HG03060 (cell line): ENCODE measurements around the gene TNFSF12.

ENCODE experiments used
- ATAC-seq: cut with Tn5 transposase; IDR thresholded peaks from one replicate; pipeline ENCODE4 v1.9.1; 2021; ENCODE audit warnings: low read depth, moderate number of reproducible peaks; ENCODE audit not compliant: unreplicated experiment

TNFSF12 gene

GRCh38 chr17:7548585-7549400 lies at the start of gene TNFSF12:
Gene TNFSF12, plus strand, starts transcription at chr17:7549058. Its CDS starts 96 bp downstream, at chr17:7549154.
- ATAC-seq, result no peak

- no peak for ATAC-seq
These were observed 49.7 kb upstream of the TNFSF12 start for GRCh38 chr17:7499161-7499560.

GRCh38 chr17:7501729-7502128 lies 47.1 kb upstream of the TNFSF12 start:
- no peak for ATAC-seq

GRCh38 chr17:7502171-7502847 lies 46.5 kb upstream of the TNFSF12 start:
- ATAC-seq, result no peak

GRCh38 chr17:7502987-7503386 lies 45.9 kb upstream of the TNFSF12 start:
- ATAC-seq, result no peak

- ATAC-seq, result no peak
These were observed 45.3 kb upstream of the TNFSF12 start for GRCh38 chr17:7503521-7503920.

- no peak for ATAC-seq
These were observed 40.7 kb upstream of the TNFSF12 start for GRCh38 chr17:7508145-7508544.

- ATAC-seq, result no peak
These were observed 40.0 kb upstream of the TNFSF12 start for GRCh38 chr17:7508846-7509245.

GRCh38 chr17:7509937-7510336 lies 38.9 kb upstream of the TNFSF12 start:
- ATAC-seq, result no peak

- ATAC-seq, result no peak
These were observed 37.8 kb upstream of the TNFSF12 start for GRCh38 chr17:7511108-7511507.

- ATAC-seq, result no peak
These were observed 36.8 kb upstream of the TNFSF12 start for GRCh38 chr17:7512105-7512504.

GRCh38 chr17:7512824-7513540 lies 35.9 kb upstream of the TNFSF12 start:
- no peak for ATAC-seq

- no peak for ATAC-seq
These were observed 34.9 kb upstream of the TNFSF12 start for GRCh38 chr17:7513850-7514419.

GRCh38 chr17:7515911-7516610 lies 32.8 kb upstream of the TNFSF12 start:
- no peak for ATAC-seq

GRCh38 chr17:7523033-7523432 lies 25.8 kb upstream of the TNFSF12 start:
- no peak for ATAC-seq

- no peak for ATAC-seq
These were observed 20.0 kb upstream of the TNFSF12 start for GRCh38 chr17:7528842-7529241.

- ATAC-seq, result no peak
These were observed 18.6 kb upstream of the TNFSF12 start for GRCh38 chr17:7530023-7530900.

- no peak for ATAC-seq
These were observed 10.8 kb upstream of the TNFSF12 start for GRCh38 chr17:7538050-7538449.

- no peak for ATAC-seq
These were observed 9.8 kb upstream of the TNFSF12 start for GRCh38 chr17:7538891-7539545.
